ENCODE data around the gene RECQL. TPM values are rescaled to one million over a fixed set of nuclear protein-coding genes. Genes with fewer than 3 reads are reported as not detected.

RECQL gene
- polyA plus RNA-seq, 1 of the 3 experiments (the other 2 are of a cell fraction) = 14.6 TPM

GRCh38 chr12:21527451-21528180 lies 26.2 kb upstream of the RECQL start:
- H3K4me1 ChIP-seq (ENCODE audit: control insufficient read depth in 1 of 2, insufficient read depth in 2 of 2, low read depth in 1 of 2, low read length in 1 of 2) = peaks cover 3 to 7% of the 10 kb centered on the region in 2 experiments; a peak in 3 of 4 replicates
- peaks cover 38% of the 10 kb centered on the region; the same call in 1 of the 2 replicates for H3K27me3 ChIP-seq (ENCODE audit: insufficient read depth)
- peak overlapping the region; percentile 83 for H2AFZ ChIP-seq (ENCODE audit: low read depth)
- no peak for TF ChIP-seq IRF3 (IDR thresholded peaks at IDR 0.05; ENCODE audit: low read depth, low read length)
- TF ChIP-seq RXRA (IDR thresholded peaks at IDR 0.05; ENCODE audit: borderline replicate concordance, low read depth) = no peak
- TF ChIP-seq MXI1 (IDR thresholded peaks at IDR 0.05; ENCODE audit: low read depth, low read length) = no peak
- no peak for TF ChIP-seq FOXJ3 (CRISPR knock-in tag; IDR thresholded peaks at IDR 0.05)
- no peak for TF ChIP-seq PBX3 (IDR thresholded peaks at IDR 0.05)
- no peak for TF ChIP-seq NRF1 (IDR thresholded peaks at IDR 0.05; ENCODE audit: low read depth, low read length)
- no peak for TF ChIP-seq TEAD4 (IDR thresholded peaks at IDR 0.05; ENCODE audit: borderline replicate concordance, insufficient read depth)
- no peak for TF ChIP-seq GABPA (IDR thresholded peaks at IDR 0.05; ENCODE audit: low read depth)
- no peak for TF ChIP-seq EP300 (IDR thresholded peaks at IDR 0.05; ENCODE audit: borderline replicate concordance in 1 of 2, low read depth in 1 of 2, low read length in 1 of 2)
- TF ChIP-seq POLR2AphosphoS5 (IDR thresholded peaks at IDR 0.05; ENCODE audit: low read depth, low read length) = no peak
- no peak for TF ChIP-seq YY1 (IDR thresholded peaks at IDR 0.05; ENCODE audit: low read depth)
- TF ChIP-seq CHD2 (IDR thresholded peaks at IDR 0.05; ENCODE audit: low read length, partially characterized antibody) = no peak
- TF ChIP-seq SMC3 (IDR thresholded peaks at IDR 0.05; ENCODE audit: low read depth, low read length) = no peak
- TF ChIP-seq MEF2A (IDR thresholded peaks at IDR 0.05; ENCODE audit: borderline replicate concordance, low read depth) = no peak
- TF ChIP-seq ZBTB33 (IDR thresholded peaks at IDR 0.05; ENCODE audit: borderline replicate concordance, low read depth) = no peak
- TF ChIP-seq CTCF (IDR thresholded peaks at IDR 0.05) = no peak
- no peaks in the 10 kb centered on the region for H3F3A ChIP-seq (replicated peaks; ENCODE audit: insufficient read depth)
- CTCF ChIA-PET = interaction anchor here (1.9 kb wide), 1 partner anchor 11 kb away, joined by 4 read pairs; no protein-coding TSS in a partner anchor
- POLR2A ChIA-PET = interaction anchor here (0.8 kb wide), 1 partner anchor 94 kb away, joined by 3 read pairs; no protein-coding TSS in a partner anchor
- no peaks in the 10 kb centered on the region for H4K20me1 ChIP-seq (ENCODE audit: insufficient read depth)
- no peaks in the 10 kb centered on the region for H3K9me3 ChIP-seq
- no peaks in the 10 kb centered on the region for H3K9me2 ChIP-seq
- H3K4me2 ChIP-seq = peak overlapping the region; percentile 88
- DNase-seq = peak; percentile 69
- peak overlapping the region; percentile 50 to 61 for H3K4me3 ChIP-seq (ENCODE audit: low read depth in 2 of 2, low read length in 1 of 2)
- WGBS (ENCODE audit: low lambda C conversion rate) = 4% methylated on average over 5 of the region's 57 CpGs
- H3K9ac ChIP-seq = no peak overlapping the region
- no peaks in the 10 kb centered on the region for H3K79me2 ChIP-seq (ENCODE audit: insufficient read depth)
- H3K27ac ChIP-seq (ENCODE audit: low read depth in 2 of 2, low read length in 1 of 2) = no peak overlapping the region
- H3K36me3 ChIP-seq (replicated peaks in 1 of 2; ENCODE audit: control insufficient read depth in 1 of 2, insufficient read depth in 2 of 2, low read length in 1 of 2) = no peaks in the 10 kb centered on the region

Data from SK-N-SH (cell line).